ENCODE data around the gene SIL1.

Gene SIL1

GRCh38 chr5:139226131-139226530 lies 28.0 kb upstream of the SIL1 start:
- TF ChIP-seq RAD21 (IDR thresholded peaks at IDR 0.05; ENCODE audit: low read depth), result no peak
- TF ChIP-seq, protein P1, sequence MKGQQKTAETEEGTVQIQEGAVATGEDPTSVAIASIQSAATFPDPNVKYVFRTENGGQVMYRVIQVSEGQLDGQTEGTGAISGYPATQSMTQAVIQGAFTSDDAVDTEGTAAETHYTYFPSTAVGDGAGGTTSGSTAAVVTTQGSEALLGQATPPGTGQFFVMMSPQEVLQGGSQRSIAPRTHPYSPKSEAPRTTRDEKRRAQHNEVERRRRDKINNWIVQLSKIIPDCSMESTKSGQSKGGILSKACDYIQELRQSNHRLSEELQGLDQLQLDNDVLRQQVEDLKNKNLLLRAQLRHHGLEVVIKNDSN (IDR thresholded peaks at IDR 0.05), result no peak
- TF ChIP-seq TEAD4 (IDR thresholded peaks at IDR 0.05), result no peak
- no peak for TF ChIP-seq NFIC (IDR thresholded peaks at IDR 0.05)
- no peak for TF ChIP-seq CREB1 (IDR thresholded peaks at IDR 0.05; ENCODE audit: low read depth)

GRCh38 chr5:139223481-139223880 lies 25.3 kb upstream of the SIL1 start:
- TF ChIP-seq ZBTB7A (IDR thresholded peaks at IDR 0.05; ENCODE audit: low read depth) (no peak), TCF12 (IDR thresholded peaks at IDR 0.05; ENCODE audit: low read depth) (no peak), TEAD4 (IDR thresholded peaks at IDR 0.05) (no peak), EGR1 (IDR thresholded peaks at IDR 0.05) (no peak), EP300 (IDR thresholded peaks at IDR 0.05; ENCODE audit: borderline replicate concordance) (no peak), YY1 (IDR thresholded peaks at IDR 0.05; ENCODE audit: low read depth) (no peak), FOXM1 (IDR thresholded peaks at IDR 0.05; ENCODE audit: borderline replicate concordance, low read depth) (no peak), RAD21 (IDR thresholded peaks at IDR 0.05; ENCODE audit: low read depth) (no peak), REST (IDR thresholded peaks at IDR 0.05; ENCODE audit: low read depth) (no peak), CEBPB (IDR thresholded peaks at IDR 0.05) (no peak), NFIC (IDR thresholded peaks at IDR 0.05) (no peak), TAF1 (IDR thresholded peaks at IDR 0.05; ENCODE audit: low read depth) (no peak)
- TF ChIP-seq, protein P2, sequence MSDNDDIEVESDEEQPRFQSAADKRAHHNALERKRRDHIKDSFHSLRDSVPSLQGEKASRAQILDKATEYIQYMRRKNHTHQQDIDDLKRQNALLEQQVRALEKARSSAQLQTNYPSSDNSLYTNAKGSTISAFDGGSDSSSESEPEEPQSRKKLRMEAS (IDR thresholded peaks at IDR 0.05), result no peak

- TF ChIP-seq, protein P2 (IDR thresholded peaks at IDR 0.05), result no peak
- TF ChIP-seq TEAD4 (IDR thresholded peaks at IDR 0.05) (no peak), EGR1 (IDR thresholded peaks at IDR 0.05) (no peak), EP300 (IDR thresholded peaks at IDR 0.05; ENCODE audit: borderline replicate concordance) (no peak), CREB1 (IDR thresholded peaks at IDR 0.05; ENCODE audit: low read depth) (no peak), CEBPB (IDR thresholded peaks at IDR 0.05) (no peak), FOXM1 (IDR thresholded peaks at IDR 0.05; ENCODE audit: borderline replicate concordance, low read depth) (no peak), TCF12 (IDR thresholded peaks at IDR 0.05; ENCODE audit: low read depth) (no peak), REST (IDR thresholded peaks at IDR 0.05; ENCODE audit: low read depth) (no peak), RAD21 (IDR thresholded peaks at IDR 0.05; ENCODE audit: low read depth) (no peak), NFIC (IDR thresholded peaks at IDR 0.05) (no peak), YY1 (IDR thresholded peaks at IDR 0.05; ENCODE audit: low read depth) (no peak), TAF1 (IDR thresholded peaks at IDR 0.05; ENCODE audit: low read depth) (no peak), ZBTB7A (IDR thresholded peaks at IDR 0.05; ENCODE audit: low read depth) (no peak)
- TF ChIP-seq, protein P1 (IDR thresholded peaks at IDR 0.05), result no peak
Measured at GRCh38 chr5:139222346-139222745, 24.2 kb upstream of the SIL1 start.

DNA sequence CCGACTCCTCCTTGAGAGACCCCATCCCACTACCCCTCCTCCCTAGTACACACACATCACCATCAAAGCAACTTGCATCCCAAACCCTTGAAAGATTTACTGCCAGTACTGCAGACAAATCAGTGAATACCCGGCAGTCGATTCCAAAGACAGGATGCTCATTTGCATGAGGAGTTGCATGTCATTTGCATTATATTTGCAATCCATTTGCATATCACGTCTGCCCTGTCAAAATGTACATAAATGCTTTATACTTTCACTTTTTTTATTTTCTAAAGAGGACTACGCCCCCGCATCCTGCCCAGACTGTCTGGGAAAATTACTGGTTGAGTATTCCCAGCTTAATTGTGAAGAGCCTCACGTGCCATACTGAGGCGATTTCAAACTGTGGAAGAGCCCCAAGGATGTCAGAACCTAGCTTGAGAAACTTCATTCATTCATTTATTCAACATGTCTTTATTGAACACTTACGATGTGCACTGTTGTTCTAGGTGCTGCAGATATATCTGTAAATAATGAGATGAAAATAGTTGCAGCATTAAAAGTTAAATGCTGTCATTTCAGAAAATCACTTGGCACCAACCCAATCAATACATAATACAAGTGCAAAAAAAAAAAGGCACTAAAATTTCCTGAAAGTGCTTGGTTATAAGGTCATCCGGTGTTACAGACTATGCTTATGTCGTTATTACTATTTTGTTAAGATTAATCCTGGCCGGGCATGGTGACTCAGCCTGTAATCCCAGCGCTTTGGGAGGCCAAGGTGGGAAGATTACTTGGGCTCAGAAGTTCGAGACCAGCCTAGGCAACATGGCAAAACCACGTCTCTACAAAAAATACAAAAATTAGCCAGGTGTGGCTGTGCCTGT lies 17.2 kb upstream of the SIL1 start:
- TF ChIP-seq ZBTB7A (IDR thresholded peaks at IDR 0.05; ENCODE audit: low read depth) (no peak), FOXM1 (IDR thresholded peaks at IDR 0.05; ENCODE audit: borderline replicate concordance, low read depth) (no peak), TAF1 (IDR thresholded peaks at IDR 0.05; ENCODE audit: low read depth) (no peak), CREB1 (IDR thresholded peaks at IDR 0.05; ENCODE audit: low read depth) (no peak)

DNA sequence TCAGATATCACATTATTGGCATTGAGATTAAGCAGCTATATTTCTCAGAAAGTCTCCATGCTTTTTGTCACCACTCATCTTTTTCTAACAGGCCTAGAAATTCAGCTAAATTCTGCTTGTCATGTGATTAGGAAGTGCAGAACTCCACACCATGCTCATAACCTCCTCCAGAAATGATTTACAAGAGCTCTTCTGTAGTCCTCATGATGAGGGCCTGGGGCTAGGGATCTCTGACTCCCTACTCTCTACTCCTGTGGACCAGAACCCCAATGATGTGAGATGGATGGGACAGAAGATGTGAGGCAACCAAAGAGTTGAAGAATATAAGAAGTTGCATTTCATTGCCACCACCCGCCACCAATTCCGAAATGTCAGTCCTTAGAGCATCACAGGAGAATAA lies 16.5 kb upstream of the SIL1 start:
- TF ChIP-seq TCF12 (IDR thresholded peaks at IDR 0.05; ENCODE audit: low read depth) (no peak), EP300 (IDR thresholded peaks at IDR 0.05; ENCODE audit: borderline replicate concordance) (no peak), RAD21 (IDR thresholded peaks at IDR 0.05; ENCODE audit: low read depth) (no peak), ZBTB7A (IDR thresholded peaks at IDR 0.05; ENCODE audit: low read depth) (no peak), REST (IDR thresholded peaks at IDR 0.05; ENCODE audit: low read depth) (no peak), CREB1 (IDR thresholded peaks at IDR 0.05; ENCODE audit: low read depth) (no peak), YY1 (IDR thresholded peaks at IDR 0.05; ENCODE audit: low read depth) (no peak), FOXM1 (IDR thresholded peaks at IDR 0.05; ENCODE audit: borderline replicate concordance, low read depth) (no peak), CEBPB (IDR thresholded peaks at IDR 0.05) (no peak), TAF1 (IDR thresholded peaks at IDR 0.05; ENCODE audit: low read depth) (no peak), EGR1 (IDR thresholded peaks at IDR 0.05) (no peak), TEAD4 (IDR thresholded peaks at IDR 0.05) (no peak), NFIC (IDR thresholded peaks at IDR 0.05) (no peak)
- TF ChIP-seq, protein P1 (IDR thresholded peaks at IDR 0.05), result no peak
- TF ChIP-seq, protein P2 (IDR thresholded peaks at IDR 0.05), result no peak
